Measurements from ENCODE around the gene FGD4. TPM values are rescaled to one million over a fixed set of nuclear protein-coding genes. Genes with fewer than 3 reads are reported as not detected.
"Not testable (repeated sequence)": the region's sequence is repeated elsewhere in the genome, so short reads cannot be mapped to it uniquely, and the experiment has no call there.

The FGD4 gene
- total RNA-seq, 2 experiments from 2014 or later = 0.17 to 0.22 TPM

GRCh38 chr12:32490801-32491200 is 91.4 kb downstream of the FGD4 start:
- H3K27ac Mint-ChIP-seq = no peak overlapping the region
- no peak overlapping the region for H3K4me3 Mint-ChIP-seq
- DNase-seq = no peak
- no peaks in the 10 kb centered on the region for H3K4me1 Mint-ChIP-seq
- ChIA-PET POLR2A (interaction anchor here (0.7 kb wide), 1 partner anchor 546 kb away, joined by 5 read pairs; no protein-coding TSS in a partner anchor), CTCF (no interaction called here)
- no peaks in the 10 kb centered on the region for H3K9me3 Mint-ChIP-seq
- H3K36me3 Mint-ChIP-seq (ENCODE audit: low read depth) = no peaks in the 10 kb centered on the region
- peaks cover 7% of the 10 kb centered on the region for H3K27me3 Mint-ChIP-seq

- DNase-seq = no peak
- no peak overlapping the region for H3K4me3 Mint-ChIP-seq
Observed at GRCh38 chr12:32493282-32493681, 93.9 kb downstream of the FGD4 start.

GRCh38 chr12:32494656-32495055 is 95.3 kb downstream of the FGD4 start:
- no peak overlapping the region for H3K4me3 Mint-ChIP-seq
- CTCF ChIA-PET = no interaction called here
- no peak overlapping the region for H3K27ac Mint-ChIP-seq
- H3K27me3 Mint-ChIP-seq = peaks cover 3% of the 10 kb centered on the region
- H3K4me1 Mint-ChIP-seq = peaks cover 11% of the 10 kb centered on the region
- no peaks in the 10 kb centered on the region for H3K36me3 Mint-ChIP-seq (ENCODE audit: low read depth)
- POLR2A ChIA-PET = no interaction called here
- H3K9me3 Mint-ChIP-seq = no peaks in the 10 kb centered on the region
- no peak for DNase-seq

More at GRCh38 chr12:32493282-32493681, 93.9 kb downstream of the FGD4 start:
- ChIA-PET POLR2A (no interaction called here), CTCF (interaction anchor here (0.6 kb wide), 1 partner anchor 1529 kb away, joined by 3 read pairs; no protein-coding TSS in a partner anchor)
- H3K36me3 Mint-ChIP-seq (ENCODE audit: low read depth) = no peaks in the 10 kb centered on the region
- H3K4me1 Mint-ChIP-seq = peaks cover 11% of the 10 kb centered on the region
- no peaks in the 10 kb centered on the region for H3K9me3 Mint-ChIP-seq
- peaks cover 7% of the 10 kb centered on the region for H3K27me3 Mint-ChIP-seq
- H3K27ac Mint-ChIP-seq = no peak overlapping the region

- CTCF ChIA-PET = no interaction called here
- no peaks in the 10 kb centered on the region for H3K36me3 Mint-ChIP-seq (ENCODE audit: low read depth)
Observed at GRCh38 chr12:32496946-32497345, 97.6 kb downstream of the FGD4 start.

GRCh38 chr12:32497864-32498263 is 98.5 kb downstream of the FGD4 start:
- H3K4me1 Mint-ChIP-seq = peaks cover 11% of the 10 kb centered on the region
- no peaks in the 10 kb centered on the region for H3K27me3 Mint-ChIP-seq
- H3K4me3 Mint-ChIP-seq = no peak overlapping the region
- H3K27ac Mint-ChIP-seq = no peak overlapping the region
- CTCF ChIA-PET = no interaction called here
- no peaks in the 10 kb centered on the region for H3K36me3 Mint-ChIP-seq (ENCODE audit: low read depth)
- DNase-seq = no peak
- POLR2A ChIA-PET = no interaction called here
- no peaks in the 10 kb centered on the region for H3K9me3 Mint-ChIP-seq

More at GRCh38 chr12:32496946-32497345, 97.6 kb downstream of the FGD4 start:
- no peak for DNase-seq
- Mint-ChIP-seq H3K27me3 (no peaks in the 10 kb centered on the region), H3K4me3 (no peak overlapping the region), H3K27ac (no peak overlapping the region), H3K9me3 (no peaks in the 10 kb centered on the region), H3K4me1 (peaks cover 11% of the 10 kb centered on the region)
- POLR2A ChIA-PET = no interaction called here

- CTCF ChIA-PET = no interaction called here
- Mint-ChIP-seq H3K27ac (no peak overlapping the region), H3K36me3 (ENCODE audit: low read depth) (no peaks in the 10 kb centered on the region), H3K9me3 (no peaks in the 10 kb centered on the region), H3K4me3 (no peak overlapping the region), H3K27me3 (no peaks in the 10 kb centered on the region), H3K4me1 (peaks cover 11% of the 10 kb centered on the region)
- no peak for DNase-seq
- POLR2A ChIA-PET = no interaction called here
Observed at GRCh38 chr12:32499048-32499447, 99.7 kb downstream of the FGD4 start.

GRCh38 chr12:32501835-32502333 is 102.5 kb downstream of the FGD4 start:
- no peaks in the 10 kb centered on the region for H3K36me3 Mint-ChIP-seq (ENCODE audit: low read depth)
- H3K9me3 Mint-ChIP-seq = no peaks in the 10 kb centered on the region
- H3K27me3 Mint-ChIP-seq = no peaks in the 10 kb centered on the region
- DNase-seq = no peak
- H3K4me3 Mint-ChIP-seq = no peak overlapping the region
- no peak overlapping the region for H3K27ac Mint-ChIP-seq
- POLR2A ChIA-PET = no interaction called here
- H3K4me1 Mint-ChIP-seq = peaks cover 10% of the 10 kb centered on the region
- CTCF ChIA-PET = no interaction called here

GRCh38 chr12:32502693-32503502 is 103.5 kb downstream of the FGD4 start:
- no peaks in the 10 kb centered on the region for H3K9me3 Mint-ChIP-seq
- no peak overlapping the region for H3K27ac Mint-ChIP-seq
- ChIA-PET CTCF (no interaction called here), POLR2A (no interaction called here)
- peaks cover 4% of the 10 kb centered on the region for H3K4me1 Mint-ChIP-seq
- no peaks in the 10 kb centered on the region for H3K27me3 Mint-ChIP-seq
- H3K4me3 Mint-ChIP-seq = no peak overlapping the region
- H3K36me3 Mint-ChIP-seq (ENCODE audit: low read depth) = no peaks in the 10 kb centered on the region
- DNase-seq = no peak

GRCh38 chr12:32503730-32504129 is 104.4 kb downstream of the FGD4 start:
- no peak overlapping the region for H3K4me3 Mint-ChIP-seq
- H3K27me3 Mint-ChIP-seq = no peaks in the 10 kb centered on the region
- H3K36me3 Mint-ChIP-seq (ENCODE audit: low read depth) = no peaks in the 10 kb centered on the region
- H3K27ac Mint-ChIP-seq = no peak overlapping the region
- H3K4me1 Mint-ChIP-seq = no peaks in the 10 kb centered on the region
- ChIA-PET POLR2A (no interaction called here), CTCF (no interaction called here)
- H3K9me3 Mint-ChIP-seq = no peaks in the 10 kb centered on the region
- no peak for DNase-seq

GRCh38 chr12:32504591-32504990 is 105.2 kb downstream of the FGD4 start:
- ChIA-PET POLR2A (no interaction called here), CTCF (no interaction called here)
- DNase-seq = no peak
- H3K27me3 Mint-ChIP-seq = no peaks in the 10 kb centered on the region
- H3K27ac Mint-ChIP-seq = no peak overlapping the region
- no peaks in the 10 kb centered on the region for H3K4me1 Mint-ChIP-seq
- no peak overlapping the region for H3K4me3 Mint-ChIP-seq
- no peaks in the 10 kb centered on the region for H3K9me3 Mint-ChIP-seq
- H3K36me3 Mint-ChIP-seq (ENCODE audit: low read depth) = no peaks in the 10 kb centered on the region

- Mint-ChIP-seq H3K36me3 (ENCODE audit: low read depth) (no peaks in the 10 kb centered on the region), H3K4me3 (no peak overlapping the region), H3K27me3 (no peaks in the 10 kb centered on the region), H3K9me3 (no peaks in the 10 kb centered on the region), H3K27ac (no peak overlapping the region), H3K4me1 (no peaks in the 10 kb centered on the region)
- ChIA-PET CTCF (no interaction called here), POLR2A (no interaction called here)
- DNase-seq = no peak
Observed at GRCh38 chr12:32505067-32505945, 105.9 kb downstream of the FGD4 start.

- H3K27ac Mint-ChIP-seq; DNase-seq; H3K36me3 Mint-ChIP-seq (ENCODE audit: low read depth); POLR2A ChIA-PET; H3K27me3 Mint-ChIP-seq; H3K4me3 Mint-ChIP-seq; H3K9me3 Mint-ChIP-seq; H3K4me1 Mint-ChIP-seq: not testable (repeated sequence)
- CTCF ChIA-PET = interaction anchor here (0.6 kb wide), 1 partner anchor 105 kb away, joined by 5 read pairs; no protein-coding TSS in a partner anchor
Observed at GRCh38 chr12:32507096-32507941, 108.0 kb downstream of the FGD4 start.
